Measurements from ENCODE around the gene XYLT2. TPM values are rescaled to one million over a fixed set of nuclear protein-coding genes. Genes with fewer than 3 reads are reported as not detected.

The XYLT2 gene
- total and polyA plus RNA-seq, 10 of the 15 experiments (the other 5 are each of a cell fraction or from before 2014, with no cell fraction given): 0.82 to 20.6 (median 13.0) TPM

GRCh38 chr17:50322271-50322670 lies 23.7 kb upstream of the XYLT2 start (continued):
- TF ChIP-seq, protein P1, sequence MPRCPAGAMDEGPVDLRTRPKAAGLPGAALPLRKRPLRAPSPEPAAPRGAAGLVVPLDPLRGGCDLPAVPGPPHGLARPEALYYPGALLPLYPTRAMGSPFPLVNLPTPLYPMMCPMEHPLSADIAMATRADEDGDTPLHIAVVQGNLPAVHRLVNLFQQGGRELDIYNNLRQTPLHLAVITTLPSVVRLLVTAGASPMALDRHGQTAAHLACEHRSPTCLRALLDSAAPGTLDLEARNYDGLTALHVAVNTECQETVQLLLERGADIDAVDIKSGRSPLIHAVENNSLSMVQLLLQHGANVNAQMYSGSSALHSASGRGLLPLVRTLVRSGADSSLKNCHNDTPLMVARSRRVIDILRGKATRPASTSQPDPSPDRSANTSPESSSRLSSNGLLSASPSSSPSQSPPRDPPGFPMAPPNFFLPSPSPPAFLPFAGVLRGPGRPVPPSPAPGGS (IDR thresholded peaks at IDR 0.05; ENCODE audit: borderline replicate concordance, insufficient read depth, low read depth, low read length, poor library complexity, severe bottlenecking): no peak
- TF ChIP-seq, protein P2, sequence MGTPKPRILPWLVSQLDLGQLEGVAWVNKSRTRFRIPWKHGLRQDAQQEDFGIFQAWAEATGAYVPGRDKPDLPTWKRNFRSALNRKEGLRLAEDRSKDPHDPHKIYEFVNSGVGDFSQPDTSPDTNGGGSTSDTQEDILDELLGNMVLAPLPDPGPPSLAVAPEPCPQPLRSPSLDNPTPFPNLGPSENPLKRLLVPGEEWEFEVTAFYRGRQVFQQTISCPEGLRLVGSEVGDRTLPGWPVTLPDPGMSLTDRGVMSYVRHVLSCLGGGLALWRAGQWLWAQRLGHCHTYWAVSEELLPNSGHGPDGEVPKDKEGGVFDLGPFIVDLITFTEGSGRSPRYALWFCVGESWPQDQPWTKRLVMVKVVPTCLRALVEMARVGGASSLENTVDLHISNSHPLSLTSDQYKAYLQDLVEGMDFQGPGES (IDR thresholded peaks at IDR 0.05): no peak
- no peak for TF ChIP-seq NR2F1 (conservative IDR thresholded peaks at IDR 0.05)
- TF ChIP-seq KAT2A (conservative IDR thresholded peaks at IDR 0.05; ENCODE audit: control insufficient read depth, low read depth, low read length): no peak
- TF ChIP-seq IRF4 (IDR thresholded peaks at IDR 0.05; ENCODE audit: low read depth, low read length): no peak

GRCh38 chr17:50323060-50323459 lies 22.9 kb upstream of the XYLT2 start:
- ChIA-PET CTCF (interaction anchor here (0.6 to 1.2 kb wide), 6 partner anchors 14 to 229 kb away, joined by 3 to 6 read pairs (median 4); no protein-coding TSS in a partner anchor), RAD21 (ENCODE audit: unreplicated experiment) (interaction anchor here (1.4 kb wide), 1 partner anchor 123 kb away, joined by 3 read pairs; no protein-coding TSS in a partner anchor), SMC1A (ENCODE audit: uncharacterized antibody, unreplicated experiment) (interaction anchor here (0.6 to 3.2 kb wide), 4 partner anchors 8 to 25 kb away, joined by 3 to 12 read pairs (median 5); no protein-coding TSS in a partner anchor), POLR2A (interaction anchor here (1.5 kb wide), 1 partner anchor 17 kb away, joined by 3 read pairs; no protein-coding TSS in a partner anchor)
- Histone ChIP-seq H3K4me2 (ENCODE audit: control insufficient read depth, insufficient read depth) (no peak overlapping the region), H3K27me3 (replicated peaks in 1 of 2; ENCODE audit: control insufficient read depth in 2 of 2, insufficient read depth in 2 of 2, low read length in 1 of 2) (no peaks in the 10 kb centered on the region), H3K4me3 (no peak overlapping the region), H3K9me3 (replicated peaks; ENCODE audit: control insufficient read depth, insufficient read depth, low read length) (no peaks in the 10 kb centered on the region), H3K9ac (ENCODE audit: control insufficient read depth, insufficient read depth, low read length) (no peak overlapping the region), H3K4me1 (ENCODE audit: control insufficient read depth, insufficient read depth, low read length) (peaks cover 3% of the 10 kb centered on the region), H3K36me3 (ENCODE audit: control insufficient read depth in 2 of 2, insufficient read depth in 2 of 2, low read length in 1 of 2) (no peaks in the 10 kb centered on the region), H4K20me1 (ENCODE audit: control insufficient read depth, insufficient read depth) (no peaks in the 10 kb centered on the region), H3K27ac (ENCODE audit: control insufficient read depth, insufficient read depth) (no peak overlapping the region), H2AFZ (ENCODE audit: control insufficient read depth, low read depth, low read length) (no peak overlapping the region), H3K79me2 (ENCODE audit: control insufficient read depth, insufficient read depth, low read length) (no peaks in the 10 kb centered on the region)
- intact Hi-C loops (cut with micrococcal nuclease; ENCODE audit: unreplicated experiment): no loop called here
- FAIRE-seq (no peak), DNase-seq (ENCODE audit: low read depth, low spot score) (no peak), ATAC-seq (no peak)
- in situ Hi-C loops (cut with MboI): no loop called here
- WGBS (ENCODE audit: insufficient coverage, insufficient replicate concordance, low lambda C conversion rate, missing lambda C conversion rate): 6% methylated on average over 5 of the region's 5 CpGs
- BruUV-seq (replicated peaks): no TSS peak
- no peak for TF ChIP-seq NFYA (IDR thresholded peaks at IDR 0.05; ENCODE audit: borderline replicate concordance, low read depth, low read length)
- no peak for TF ChIP-seq NFYB (IDR thresholded peaks at IDR 0.05; ENCODE audit: insufficient read depth, low read depth, low read length)
- TF ChIP-seq SP1 (IDR thresholded peaks at IDR 0.05; ENCODE audit: low read depth, low read length): no peak
- TF ChIP-seq, protein P3, sequence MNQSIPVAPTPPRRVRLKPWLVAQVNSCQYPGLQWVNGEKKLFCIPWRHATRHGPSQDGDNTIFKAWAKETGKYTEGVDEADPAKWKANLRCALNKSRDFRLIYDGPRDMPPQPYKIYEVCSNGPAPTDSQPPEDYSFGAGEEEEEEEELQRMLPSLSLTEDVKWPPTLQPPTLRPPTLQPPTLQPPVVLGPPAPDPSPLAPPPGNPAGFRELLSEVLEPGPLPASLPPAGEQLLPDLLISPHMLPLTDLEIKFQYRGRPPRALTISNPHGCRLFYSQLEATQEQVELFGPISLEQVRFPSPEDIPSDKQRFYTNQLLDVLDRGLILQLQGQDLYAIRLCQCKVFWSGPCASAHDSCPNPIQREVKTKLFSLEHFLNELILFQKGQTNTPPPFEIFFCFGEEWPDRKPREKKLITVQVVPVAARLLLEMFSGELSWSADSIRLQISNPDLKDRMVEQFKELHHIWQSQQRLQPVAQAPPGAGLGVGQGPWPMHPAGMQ (IDR thresholded peaks at IDR 0.05; ENCODE audit: borderline replicate concordance): no peak
- TF ChIP-seq CHD4 (IDR thresholded peaks at IDR 0.05): no peak
- no peak for TF ChIP-seq EP300 (IDR thresholded peaks at IDR 0.05; ENCODE audit: borderline replicate concordance in 1 of 2, control insufficient read depth in 1 of 2, low read depth in 2 of 2, low read length in 2 of 2)
- no peak for TF ChIP-seq ETV6 (conservative IDR thresholded peaks at IDR 0.05 in 1 of 2, IDR thresholded peaks at IDR 0.05 in 1 of 2; ENCODE audit: borderline replicate concordance in 1 of 2, low read depth in 1 of 2)
- no peak for TF ChIP-seq IKZF2 (IDR thresholded peaks at IDR 0.05)
- TF ChIP-seq NRF1 (conservative IDR thresholded peaks at IDR 0.05; ENCODE audit: low read depth, low read length): no peak
- no peak for TF ChIP-seq MAX (IDR thresholded peaks at IDR 0.05; ENCODE audit: low read depth, low read length)
- no peak for TF ChIP-seq FOXM1 (IDR thresholded peaks at IDR 0.05; ENCODE audit: low read depth, low read length)
- TF ChIP-seq, protein P4, sequence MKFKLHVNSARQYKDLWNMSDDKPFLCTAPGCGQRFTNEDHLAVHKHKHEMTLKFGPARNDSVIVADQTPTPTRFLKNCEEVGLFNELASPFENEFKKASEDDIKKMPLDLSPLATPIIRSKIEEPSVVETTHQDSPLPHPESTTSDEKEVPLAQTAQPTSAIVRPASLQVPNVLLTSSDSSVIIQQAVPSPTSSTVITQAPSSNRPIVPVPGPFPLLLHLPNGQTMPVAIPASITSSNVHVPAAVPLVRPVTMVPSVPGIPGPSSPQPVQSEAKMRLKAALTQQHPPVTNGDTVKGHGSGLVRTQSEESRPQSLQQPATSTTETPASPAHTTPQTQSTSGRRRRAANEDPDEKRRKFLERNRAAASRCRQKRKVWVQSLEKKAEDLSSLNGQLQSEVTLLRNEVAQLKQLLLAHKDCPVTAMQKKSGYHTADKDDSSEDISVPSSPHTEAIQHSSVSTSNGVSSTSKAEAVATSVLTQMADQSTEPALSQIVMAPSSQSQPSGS (IDR thresholded peaks at IDR 0.05; ENCODE audit: low read length): no peak
- TF ChIP-seq ZZZ3 (IDR thresholded peaks at IDR 0.05; ENCODE audit: control insufficient read depth, insufficient read length, low read depth): no peak

All from GM12878 (cell line).